GM10248 (cell line): ENCODE measurements around the gene MGST3.
"Not testable (repeated sequence)": the region's sequence is repeated elsewhere in the genome, so short reads cannot be mapped to it uniquely, and the experiment has no call there.

Source experiments
- CTCF ChIA-PET: fragments of 300-600 bp; sonication (Branson Sonifier 250); formaldehyde crosslinking; extraction: SDS; loops from one replicate; lab custom pipeline; 2021; ENCODE audit warnings: antibody characterized with exemption; lab: Yijun Ruan, JAX
- POLR2A ChIA-PET: fragments of 350-650 bp; sonication (Branson Sonifier 250); formaldehyde crosslinking; extraction: SDS; loops from one replicate; lab custom pipeline; 2020; ENCODE audit warnings: antibody characterized with exemption; lab: Yijun Ruan, JAX
- DNase-seq: peaks from one replicate; pipeline ENCODE4 v3.0.0; 2012; ENCODE audit errors: extremely low spot score
- CTCF ChIP-seq: IDR thresholded peaks from 2 replicates; pipeline ENCODE4 v1.5.1; 2012; ENCODE audit warnings: mild to moderate bottlenecking, low read depth; ENCODE audit errors: extremely low read depth, missing control alignments, control extremely low read depth

The MGST3 gene

GRCh38 chr1:165650981-165651625, 20.1 kb downstream of the MGST3 start:
- DNase-seq, result no peak
- ChIA-PET POLR2A (no interaction called here), CTCF (no interaction called here)
- TF ChIP-seq CTCF, result no peak

- CTCF ChIA-PET, result interaction anchor here (1.0 to 1.3 kb wide), 3 partner anchors 11 to 23 kb away, joined by 3 to 8 read pairs (median 3); no protein-coding TSS in a partner anchor
- POLR2A ChIA-PET, DNase-seq: not testable (repeated sequence)
Measured at GRCh38 chr1:165658766-165659580, 27.9 kb downstream of the MGST3 start.

- no peak for TF ChIP-seq CTCF
- ChIA-PET CTCF (interaction anchor here (1.0 to 1.3 kb wide), 2 partner anchors 11 to 22 kb away, joined by 3 read pairs; no protein-coding TSS in a partner anchor), POLR2A (no interaction called here)
- DNase-seq, result no peak
Measured at GRCh38 chr1:165659581-165659895, 28.5 kb downstream of the MGST3 start.

GRCh38 chr1:165661703-165662102, 30.7 kb downstream of the MGST3 start:
- POLR2A ChIA-PET, result interaction anchor here (0.6 kb wide), 1 partner anchor 20 kb away, joined by 5 read pairs; no protein-coding TSS in a partner anchor
- CTCF ChIA-PET, result interaction anchor here (0.7 to 2.0 kb wide), 3 partner anchors 14 to 36 kb away, joined by 4 to 5 read pairs (median 4); partner anchors contain the start of gene ALDH9A1

GRCh38 chr1:165662186-165662585, 31.2 kb downstream of the MGST3 start:
- TF ChIP-seq CTCF, result no peak
- no peak for DNase-seq
- ChIA-PET POLR2A (interaction anchor here (0.6 kb wide), 1 partner anchor 10 kb away, joined by 3 read pairs; no protein-coding TSS in a partner anchor), CTCF (interaction anchor here (1.7 to 2.0 kb wide), 2 partner anchors 15 to 28 kb away, joined by 4 to 5 read pairs; no protein-coding TSS in a partner anchor)

More at GRCh38 chr1:165661703-165662102, 30.7 kb downstream of the MGST3 start:
- TF ChIP-seq CTCF, result no peak
- DNase-seq, result no peak

GRCh38 chr1:165666152-165666825, 35.3 kb downstream of the MGST3 start:
- DNase-seq, result no peak
- no peak for TF ChIP-seq CTCF
- POLR2A ChIA-PET, result no interaction called here
- CTCF ChIA-PET, result interaction anchor here (1.1 to 2.6 kb wide), 4 partner anchors 11 to 20 kb away, joined by 3 to 9 read pairs (median 4); no protein-coding TSS in a partner anchor
